PC-9 (cell line): ENCODE measurements around the gene TIGAR.

Experiments
- CTCF ChIP-seq: fragments of 200-600 bp; sonication (generic); conservative IDR thresholded peaks from 2 replicates; pipeline ENCODE4 v1.6.1; 2017; ENCODE audit warnings: mixed run types, antibody characterized with exemption, mild to moderate bottlenecking, moderate library complexity
- EZH2 ChIP-seq: fragments of 200-600 bp; sonication (generic); IDR thresholded peaks from 2 replicates; pipeline ENCODE4 v1.8.0; 2017; ENCODE audit warnings: antibody characterized with exemption, low read depth

GRCh38 chr12:4273273-4273651 is 47.8 kb upstream of the TIGAR start:
- no peak for TF ChIP-seq CTCF
- no peak for TF ChIP-seq EZH2
